Tibial artery (tissue), 4 donors: Measurements from ENCODE around the gene APOL1.
"Not testable (repeated sequence)": the region's sequence is repeated elsewhere in the genome, so short reads cannot be mapped to it uniquely, and the experiment has no call there.

Experiments
- DNase-seq, 2 donors: peaks; one replicate each; pipeline ENCODE4 v3.0.0-alpha.2; 2019
- H3K27ac ChIP-seq, 2 donors: fragments of 200-600 bp; sonication (generic) in 1 of 2; 1 replicate in 1 of 2; 2 replicates in 1 of 2; pipeline ENCODE4 v1.5.1; 2018 to 2019; ENCODE audit warnings: mild to moderate bottlenecking in 1 of 2
- H3K27me3 ChIP-seq, 2 donors: fragments of 200-600 bp; sonication (generic) in 1 of 2; one replicate each; pipeline versions ENCODE4 v1.5.1 to v1.6.0; 2016 to 2019
- H3K36me3 ChIP-seq, 3 donors: fragments of 200-600 bp; sonication (generic) in 2 of 3; one replicate each; pipeline ENCODE4 v1.5.1; 2016 to 2019; ENCODE audit warnings: mild to moderate bottlenecking in 2 of 3
- H3K4me1 ChIP-seq, 4 donors: fragments of 200-600 bp; sonication (generic) in 2 of 4; 1 replicate in 3 of 4; 2 replicates in 1 of 4; pipeline ENCODE4 v1.5.1; 2016 to 2019
- H3K4me3 ChIP-seq, 2 donors: fragments of 200-600 bp; sonication (generic) in 1 of 2; 1 replicate in 1 of 2; 2 replicates in 1 of 2; pipeline ENCODE4 v1.5.1; 2018 to 2019; ENCODE audit warnings: mild to moderate bottlenecking in 2 of 2
- H3K9me3 ChIP-seq, 3 donors: fragments of 200-600 bp; sonication (generic) in 1 of 3; one replicate each; pipeline ENCODE4 v1.5.1; 2016 to 2019
- intact Hi-C: fragments of 100-400 bp; cut with DNase I; formaldehyde crosslinking; loops from one replicate; pipeline ENCODE4 v1.15.0; 2023; ENCODE audit warnings: low total_unique reads
- TF ChIP-seq, protein P1 (sequence below), 2 experiments: fragments of 200-600 bp in 1 of 2; fragments of 450-650 bp in 1 of 2; IDR thresholded peaks; one replicate each; pipeline ENCODE4 v1.5.1; 2017 to 2019; ENCODE audit warnings: antibody characterized with exemption in 2 of 2, mild to moderate bottlenecking in 1 of 2, moderate library complexity in 1 of 2

APOL1 gene

DNA sequence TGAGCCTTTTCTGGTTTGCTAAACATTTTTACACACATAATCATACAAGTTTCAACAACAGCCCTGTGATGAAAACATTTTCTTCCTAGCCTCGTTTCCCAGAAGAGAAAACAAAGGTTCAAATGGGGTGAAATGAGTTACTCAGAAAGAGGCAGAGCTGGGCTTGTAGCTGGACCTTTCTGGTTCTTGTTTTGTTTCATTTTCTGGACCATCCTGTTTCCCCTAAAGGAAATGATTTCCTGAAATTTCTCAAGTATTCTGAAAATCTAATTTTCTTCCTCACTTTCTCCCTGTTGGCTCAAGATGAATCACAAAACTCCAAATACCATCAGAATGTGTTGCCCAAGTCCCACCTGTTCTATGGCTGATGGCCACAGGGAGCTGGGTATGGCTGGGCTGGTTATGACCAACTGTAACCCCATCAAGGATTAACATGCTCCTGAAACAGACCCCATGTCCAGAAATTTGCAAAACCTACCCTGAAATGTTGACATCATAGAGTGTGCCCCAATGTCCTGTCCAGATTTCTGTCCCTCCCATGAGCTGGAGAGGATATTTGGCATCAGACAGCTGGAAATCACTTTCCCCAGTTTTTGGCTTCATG is 44.7 kb upstream of the APOL1 start:
- peaks cover 0 to 3% of the 10 kb centered on the region in 2 donors for H3K27me3 ChIP-seq
- intact Hi-C loops, result no loop called here
- no peaks in the 10 kb centered on the region for H3K9me3 ChIP-seq
- no peaks in the 10 kb centered on the region for H3K4me1 ChIP-seq
- DNase-seq, result peak in 1 of 2 donors; percentile 10
- TF ChIP-seq, protein P1, sequence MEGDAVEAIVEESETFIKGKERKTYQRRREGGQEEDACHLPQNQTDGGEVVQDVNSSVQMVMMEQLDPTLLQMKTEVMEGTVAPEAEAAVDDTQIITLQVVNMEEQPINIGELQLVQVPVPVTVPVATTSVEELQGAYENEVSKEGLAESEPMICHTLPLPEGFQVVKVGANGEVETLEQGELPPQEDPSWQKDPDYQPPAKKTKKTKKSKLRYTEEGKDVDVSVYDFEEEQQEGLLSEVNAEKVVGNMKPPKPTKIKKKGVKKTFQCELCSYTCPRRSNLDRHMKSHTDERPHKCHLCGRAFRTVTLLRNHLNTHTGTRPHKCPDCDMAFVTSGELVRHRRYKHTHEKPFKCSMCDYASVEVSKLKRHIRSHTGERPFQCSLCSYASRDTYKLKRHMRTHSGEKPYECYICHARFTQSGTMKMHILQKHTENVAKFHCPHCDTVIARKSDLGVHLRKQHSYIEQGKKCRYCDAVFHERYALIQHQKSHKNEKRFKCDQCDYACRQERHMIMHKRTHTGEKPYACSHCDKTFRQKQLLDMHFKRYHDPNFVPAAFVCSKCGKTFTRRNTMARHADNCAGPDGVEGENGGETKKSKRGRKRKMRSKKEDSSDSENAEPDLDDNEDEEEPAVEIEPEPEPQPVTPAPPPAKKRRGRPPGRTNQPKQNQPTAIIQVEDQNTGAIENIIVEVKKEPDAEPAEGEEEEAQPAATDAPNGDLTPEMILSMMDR (IDR thresholded peaks at IDR 0.05), result no peak
- H3K36me3 ChIP-seq, result no peaks in the 10 kb centered on the region
- no peak overlapping the region for H3K27ac ChIP-seq
- no peak overlapping the region for H3K4me3 ChIP-seq

DNA sequence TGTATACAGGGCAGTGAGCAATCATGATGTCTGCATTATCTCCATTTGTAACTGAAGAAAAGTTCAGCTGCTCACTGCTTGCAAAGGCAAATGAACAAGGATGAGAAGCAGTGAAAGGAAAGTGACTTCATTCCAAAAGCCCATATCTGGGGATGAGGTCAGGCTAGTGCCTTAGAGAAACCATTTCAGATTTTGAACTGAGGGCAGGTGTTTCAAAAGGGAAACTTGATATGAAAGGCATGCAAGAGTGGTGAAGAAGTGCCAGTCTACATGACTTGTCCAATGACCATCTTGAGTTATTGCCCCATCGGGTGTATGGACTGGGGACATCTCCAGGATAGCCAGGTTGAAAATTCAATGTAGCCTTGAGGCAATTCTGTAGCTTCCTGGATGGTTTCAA is 44.0 kb upstream of the APOL1 start:
- H3K36me3 ChIP-seq, result no peaks in the 10 kb centered on the region
- no peak overlapping the region for H3K27ac ChIP-seq
- H3K27me3 ChIP-seq, result peaks cover 0 to 6% of the 10 kb centered on the region in 2 donors
- no peaks in the 10 kb centered on the region for H3K9me3 ChIP-seq
- H3K4me1 ChIP-seq, result no peaks in the 10 kb centered on the region
- TF ChIP-seq, protein P1 (IDR thresholded peaks at IDR 0.05), result no peak
- no peak for DNase-seq
- no peak overlapping the region for H3K4me3 ChIP-seq
- intact Hi-C loops, result no loop called here

DNA sequence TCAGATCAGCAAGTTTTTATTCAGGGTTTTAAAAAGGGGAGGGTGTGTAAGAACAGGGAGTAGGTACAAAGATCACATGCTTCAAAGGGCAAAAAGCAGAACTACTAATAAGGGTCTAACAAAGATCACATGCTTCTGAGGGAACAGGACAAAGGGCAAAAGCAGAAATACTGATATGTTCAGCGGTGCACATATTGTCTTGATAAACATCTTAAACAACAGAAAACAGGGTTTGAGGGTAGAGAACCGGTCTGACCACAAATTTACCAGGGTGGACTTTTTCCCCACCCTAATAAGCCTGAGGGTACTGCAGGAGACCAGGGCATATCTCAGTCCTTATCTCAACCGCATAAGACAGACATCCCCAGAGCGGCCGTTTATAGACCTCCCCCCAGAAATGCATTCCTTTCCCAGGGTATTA is 43.4 kb upstream of the APOL1 start:
- H3K4me3 ChIP-seq, result not testable (repeated sequence)

DNA sequence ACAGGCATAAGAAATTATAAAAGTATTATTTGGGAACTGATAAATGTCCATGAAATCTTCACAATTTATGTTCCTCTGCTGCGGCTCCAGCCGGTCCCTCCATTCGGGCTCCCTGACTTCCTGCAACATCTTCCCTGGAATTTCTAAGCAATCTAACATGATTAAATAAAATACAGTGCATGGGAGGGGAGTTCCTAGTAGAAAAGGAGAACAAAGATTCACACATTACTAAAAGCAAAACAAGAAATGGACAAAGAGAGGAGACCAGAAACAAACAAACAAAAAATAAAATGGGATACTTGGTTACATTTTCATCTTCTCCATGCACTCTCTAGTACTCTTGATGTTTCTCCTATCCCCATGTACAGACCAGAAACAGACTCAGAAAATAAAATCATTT is 42.7 kb upstream of the APOL1 start:
- H3K27ac ChIP-seq, result no peak overlapping the region
- intact Hi-C loops, result no loop called here
- H3K27me3 ChIP-seq, result peaks cover 0 to 6% of the 10 kb centered on the region in 2 donors
- H3K4me3 ChIP-seq, result no peak overlapping the region
- no peaks in the 10 kb centered on the region for H3K36me3 ChIP-seq
- TF ChIP-seq, protein P1 (IDR thresholded peaks at IDR 0.05), result no peak
- DNase-seq, result no peak
- no peaks in the 10 kb centered on the region for H3K4me1 ChIP-seq
- no peaks in the 10 kb centered on the region for H3K9me3 ChIP-seq

More for the DNA sequence above, 43.4 kb upstream of the APOL1 start:
- H3K4me1 ChIP-seq, H3K27me3 ChIP-seq, intact Hi-C loops, H3K27ac ChIP-seq, DNase-seq, H3K9me3 ChIP-seq, H3K36me3 ChIP-seq: not testable (repeated sequence)

DNA sequence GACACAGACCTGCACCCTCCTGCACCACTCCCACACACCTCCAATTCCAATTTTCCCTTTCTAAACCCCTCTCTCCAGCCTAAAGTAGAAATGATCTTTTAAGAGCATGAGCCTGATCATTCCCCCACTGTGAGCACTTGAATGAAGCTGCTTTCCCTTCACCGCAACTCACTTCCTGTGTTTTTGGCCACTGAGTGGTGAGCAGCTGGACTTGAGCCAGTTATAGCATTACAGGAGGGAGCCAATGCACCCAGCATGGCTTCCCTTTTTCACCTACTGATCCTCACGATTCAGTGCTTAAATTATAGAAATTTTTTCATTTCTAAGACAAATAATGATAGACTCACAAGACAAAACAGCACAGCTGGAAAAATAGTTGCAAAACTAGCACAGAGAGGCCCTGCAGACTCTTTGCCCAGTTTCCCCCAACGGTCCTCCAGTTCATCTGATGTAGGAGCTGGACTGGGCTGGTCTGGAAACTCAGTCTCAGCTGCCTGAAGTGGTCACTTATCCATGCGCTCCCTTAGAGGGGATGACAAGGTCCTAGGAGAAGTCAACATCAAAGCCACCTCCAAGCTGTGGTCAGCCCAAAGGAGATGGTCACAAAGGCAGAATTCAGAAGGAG is 41.6 kb upstream of the APOL1 start:
- Histone ChIP-seq H3K9me3 (no peaks in the 10 kb centered on the region), H3K36me3 (no peaks in the 10 kb centered on the region), H3K27me3 (peaks cover 0 to 10% of the 10 kb centered on the region in 2 donors), H3K4me1 (no peaks in the 10 kb centered on the region), H3K4me3 (no peak overlapping the region), H3K27ac (no peak overlapping the region)
- DNase-seq, result peak in 1 of 2 donors; percentile 49
- intact Hi-C loops, result no loop called here
- TF ChIP-seq, protein P1 (IDR thresholded peaks at IDR 0.05), result no peak

DNA sequence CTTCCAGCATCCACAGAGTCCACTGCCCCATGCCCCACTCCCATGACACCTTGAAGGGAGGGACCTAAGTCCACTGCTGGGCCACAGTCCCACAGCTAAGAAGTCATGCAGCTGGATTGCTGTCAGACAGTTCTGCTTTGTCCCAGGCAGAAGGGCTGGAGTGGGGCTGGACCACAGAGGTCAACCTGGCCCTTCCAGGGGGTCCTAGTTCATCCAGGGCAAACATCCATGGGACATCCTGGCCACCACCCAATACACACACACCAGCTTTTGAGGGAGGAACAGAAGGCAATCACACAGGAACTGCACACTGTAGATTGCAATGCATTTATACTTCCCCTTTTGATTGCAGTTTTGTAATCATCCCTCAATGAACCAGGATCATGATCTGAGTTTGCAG is 40.0 kb upstream of the APOL1 start:
- no peaks in the 10 kb centered on the region for H3K9me3 ChIP-seq
- H3K4me1 ChIP-seq, result no peaks in the 10 kb centered on the region
- no peak overlapping the region for H3K27ac ChIP-seq
- TF ChIP-seq, protein P1 (IDR thresholded peaks at IDR 0.05), result no peak
- DNase-seq, result no peak
- no peaks in the 10 kb centered on the region for H3K36me3 ChIP-seq
- peaks cover 0 to 12% of the 10 kb centered on the region in 2 donors for H3K27me3 ChIP-seq
- H3K4me3 ChIP-seq, result no peak overlapping the region
- intact Hi-C loops, result no loop called here
